GM21515 (cell line): ENCODE measurements around the gene GSS.

Experiments
- ATAC-seq: cut with Tn5 transposase; IDR thresholded peaks from one replicate; pipeline ENCODE4 v1.9.1; 2021; ENCODE audit not compliant: unreplicated experiment

GSS gene

DNA sequence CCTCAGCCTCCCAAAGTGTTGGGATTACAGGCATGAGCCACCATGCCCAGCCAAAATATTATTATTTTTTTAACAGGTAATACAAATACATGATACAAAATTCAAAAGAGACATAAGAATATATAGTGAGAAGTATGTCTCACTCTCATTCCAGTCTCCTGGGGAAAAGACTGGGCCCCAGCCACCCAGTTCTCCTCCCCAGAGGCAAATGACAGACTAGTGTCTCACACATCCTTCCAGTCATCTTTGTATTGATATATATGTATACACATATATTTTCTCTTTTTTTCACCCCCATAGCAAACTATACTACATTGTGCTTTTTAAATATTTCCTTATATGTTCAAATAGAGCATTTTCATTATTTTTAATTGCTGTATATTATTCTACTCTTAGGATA lies 8.3 kb downstream of the GSS start:
- no peak for ATAC-seq

DNA sequence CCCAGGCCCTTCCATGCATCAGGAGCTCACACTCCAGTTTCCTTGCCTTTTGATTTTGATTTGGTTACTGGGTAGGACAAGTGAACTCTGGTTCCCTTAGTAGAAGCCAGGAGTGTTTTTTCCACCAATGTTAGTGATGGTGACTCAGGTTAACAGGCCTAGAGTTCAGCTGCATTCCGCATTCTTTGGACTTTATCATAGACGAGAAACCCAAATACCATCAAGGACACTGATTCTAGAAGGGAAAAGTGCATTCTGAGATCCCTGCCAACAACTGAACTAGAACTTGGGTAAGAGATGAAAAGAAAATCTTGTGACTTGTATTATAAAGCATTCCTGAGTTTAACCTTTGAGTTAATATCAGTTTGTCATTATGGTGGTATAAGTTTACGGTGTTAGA lies 8.9 kb downstream of the GSS start:
- no peak for ATAC-seq

DNA sequence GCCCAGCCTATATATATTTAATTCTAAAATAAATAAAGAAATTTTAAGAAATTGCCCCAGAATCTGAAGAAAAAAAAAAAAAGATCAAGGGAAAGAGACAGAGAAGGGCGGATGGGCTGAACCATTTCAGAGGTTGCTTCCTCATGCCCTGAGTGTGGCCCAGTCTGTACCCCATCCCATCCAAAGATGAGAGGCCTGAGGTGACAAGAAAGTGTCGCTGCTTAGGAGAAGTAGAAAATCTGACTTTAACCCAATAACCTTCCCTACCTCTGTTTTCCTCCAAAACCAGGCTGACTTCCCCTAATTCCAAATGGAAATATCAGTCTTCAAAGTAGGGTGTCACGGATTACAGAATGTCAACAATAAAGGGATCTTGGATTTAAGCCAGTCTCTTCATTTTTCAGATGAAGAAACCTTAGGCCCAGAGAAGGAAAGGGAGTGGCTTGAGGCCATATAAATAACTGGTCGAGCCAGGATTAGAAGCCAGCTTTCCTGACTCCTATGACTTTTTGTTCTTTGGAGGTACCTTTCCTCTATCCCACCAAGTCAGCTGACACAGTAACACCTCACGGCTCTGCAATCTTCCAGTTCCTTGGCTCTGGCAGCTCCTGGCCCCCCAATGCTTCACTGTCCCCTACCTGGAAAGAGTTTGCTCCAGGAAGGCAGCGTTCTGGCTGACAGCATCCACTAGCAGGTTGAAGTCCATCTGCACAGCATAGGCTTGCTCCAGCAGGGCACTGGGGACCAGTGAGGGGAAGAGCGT lies 10.1 kb downstream of the GSS start:
- no peak for ATAC-seq

DNA sequence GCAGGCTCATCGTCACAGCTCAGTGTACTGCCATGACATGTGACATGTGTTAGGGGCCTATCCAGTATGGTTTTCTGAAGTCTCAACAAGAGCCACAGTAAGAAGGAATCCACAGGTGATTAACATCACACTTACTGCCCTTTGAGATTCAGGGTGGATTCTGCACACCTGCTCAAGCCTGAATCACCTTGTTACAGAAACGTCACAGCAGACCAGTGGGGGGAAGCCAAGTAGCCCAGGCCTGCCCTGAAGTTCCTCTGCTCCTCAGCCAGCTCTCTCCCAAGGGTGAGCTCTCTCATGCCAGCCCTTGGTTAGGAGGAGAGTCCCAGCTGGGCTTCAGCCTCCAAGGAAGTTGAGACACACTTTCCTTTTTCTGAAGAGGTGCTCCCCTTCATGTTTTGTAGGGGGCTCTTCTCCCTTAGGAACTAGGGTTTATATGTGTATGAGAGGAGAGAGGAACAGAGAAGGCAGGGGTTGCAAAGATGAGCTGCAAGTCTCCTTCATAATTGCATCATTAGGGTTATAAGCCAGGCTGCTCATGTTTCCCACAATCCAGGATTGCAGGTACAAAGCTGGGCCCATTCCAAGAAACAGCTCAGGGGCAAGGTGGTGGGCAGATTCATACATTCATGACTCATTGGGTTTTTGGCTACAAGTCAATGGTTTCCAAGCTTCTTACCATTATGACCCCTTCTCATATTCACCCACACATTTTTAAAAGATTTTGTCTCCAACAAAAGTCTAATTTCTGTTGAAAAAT lies 11.6 kb downstream of the GSS start:
- no peak for ATAC-seq

DNA sequence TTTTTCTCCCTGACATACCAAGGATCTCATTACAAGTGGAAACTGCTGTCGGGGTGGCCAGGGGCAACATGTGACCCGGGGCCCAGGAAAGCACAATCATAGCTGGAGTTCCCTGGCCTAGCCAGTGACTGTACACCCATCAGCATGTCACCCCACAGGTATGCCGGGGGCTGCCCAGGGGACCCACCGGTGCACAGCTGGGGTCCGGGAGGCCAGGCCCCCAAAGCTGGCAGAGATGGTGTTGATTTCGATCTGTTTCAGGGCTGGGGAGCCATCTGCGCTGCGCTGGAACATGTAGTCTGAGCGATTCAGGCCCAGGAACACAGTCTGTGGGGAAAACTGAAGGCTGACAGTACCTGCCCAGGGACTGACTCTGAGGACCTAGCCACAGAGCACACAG lies 13.3 kb downstream of the GSS start:
- ATAC-seq: no peak

DNA sequence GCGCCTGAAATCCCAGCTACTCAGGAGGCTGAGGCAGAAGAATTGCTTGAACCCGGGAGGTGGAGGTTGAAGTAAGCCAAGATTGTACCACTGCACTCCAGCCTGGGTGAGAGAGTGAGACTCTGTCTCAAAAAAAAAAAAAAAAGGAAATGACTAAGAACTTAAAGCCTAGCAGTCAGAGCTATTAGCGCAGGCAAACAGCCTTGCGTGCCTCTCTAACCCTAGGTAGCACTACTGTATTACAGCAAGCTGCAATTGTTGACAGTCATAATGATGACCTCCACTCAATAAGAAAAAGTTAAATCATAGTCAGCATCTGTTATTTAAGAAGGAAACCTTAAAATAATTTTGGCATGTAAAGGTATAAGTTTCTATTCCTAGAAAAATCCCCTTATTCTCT lies 14.4 kb downstream of the GSS start:
- ATAC-seq: no peak

DNA sequence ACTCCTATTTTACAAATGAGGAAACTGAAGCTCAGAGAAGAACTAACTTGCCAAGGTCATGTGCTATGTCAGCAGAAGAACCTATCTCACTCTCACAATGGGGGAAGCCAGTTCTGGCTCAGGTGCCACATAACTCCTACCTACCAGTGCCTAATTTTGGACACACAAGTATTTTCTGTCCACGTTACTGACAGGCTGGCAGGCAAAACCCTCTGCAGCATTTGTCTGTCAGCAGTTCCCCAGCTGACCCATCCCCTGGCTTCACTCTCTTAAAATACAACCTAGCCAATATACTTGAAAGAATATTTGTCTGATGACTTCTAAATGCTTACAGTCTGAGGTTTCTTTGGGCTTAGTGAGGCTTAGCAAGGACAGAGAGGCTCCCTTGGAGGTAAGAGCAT lies 15.5 kb downstream of the GSS start:
- no peak for ATAC-seq

DNA sequence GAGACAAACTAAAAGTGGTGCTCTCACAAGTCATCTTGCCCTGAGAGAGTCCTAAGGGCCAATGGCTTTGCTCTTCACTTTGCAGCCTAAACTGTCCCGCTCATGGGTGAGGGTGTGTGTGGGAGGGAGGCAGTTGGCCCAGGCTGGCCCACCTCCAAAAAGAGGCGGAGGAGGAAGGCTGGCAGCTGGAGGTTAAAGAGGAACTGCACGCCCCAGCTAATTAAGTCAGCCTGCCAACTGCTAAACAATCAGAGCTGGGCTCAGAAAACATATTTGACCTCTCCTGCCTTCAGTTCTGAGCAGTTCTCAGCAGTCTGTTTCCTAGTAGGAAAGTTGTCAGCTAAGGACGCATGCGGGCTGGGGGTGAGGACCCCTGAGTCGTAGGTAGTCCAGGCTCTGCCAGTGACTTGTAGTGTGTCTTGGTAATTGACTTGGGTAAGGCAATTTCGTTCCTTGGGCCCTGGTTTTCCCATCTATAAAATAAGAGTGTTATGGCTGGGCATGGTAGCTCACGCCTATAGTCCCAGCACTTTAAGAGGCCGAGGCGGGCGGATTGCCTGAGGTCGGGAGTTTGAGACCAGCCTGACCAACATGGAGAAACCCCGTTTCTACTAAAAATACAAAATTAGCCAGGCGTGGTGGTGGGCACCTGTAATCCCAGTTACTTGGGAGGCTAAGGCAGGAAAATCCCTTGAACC lies 17.0 kb downstream of the GSS start:
- ATAC-seq: no peak

DNA sequence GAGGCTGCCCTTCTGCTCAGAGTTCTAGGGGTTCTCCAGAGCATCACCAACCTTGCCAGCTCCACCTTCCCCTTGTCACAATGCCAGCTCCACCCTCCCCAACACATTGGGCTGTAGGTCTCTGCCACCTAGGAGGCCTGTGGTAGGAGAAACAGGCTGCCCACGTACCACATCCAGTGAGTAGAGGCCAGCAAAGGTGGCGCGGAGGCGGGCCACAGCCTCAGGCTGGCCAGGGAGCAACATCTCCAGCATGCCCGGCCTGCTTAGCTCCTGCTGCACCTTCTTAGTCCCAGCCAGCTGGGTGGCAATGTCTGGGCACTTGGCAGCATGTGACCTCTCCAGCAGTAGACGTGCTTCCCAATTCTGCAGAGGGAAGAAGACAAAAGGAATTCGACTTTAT lies 23.8 kb downstream of the GSS start:
- no peak for ATAC-seq

DNA sequence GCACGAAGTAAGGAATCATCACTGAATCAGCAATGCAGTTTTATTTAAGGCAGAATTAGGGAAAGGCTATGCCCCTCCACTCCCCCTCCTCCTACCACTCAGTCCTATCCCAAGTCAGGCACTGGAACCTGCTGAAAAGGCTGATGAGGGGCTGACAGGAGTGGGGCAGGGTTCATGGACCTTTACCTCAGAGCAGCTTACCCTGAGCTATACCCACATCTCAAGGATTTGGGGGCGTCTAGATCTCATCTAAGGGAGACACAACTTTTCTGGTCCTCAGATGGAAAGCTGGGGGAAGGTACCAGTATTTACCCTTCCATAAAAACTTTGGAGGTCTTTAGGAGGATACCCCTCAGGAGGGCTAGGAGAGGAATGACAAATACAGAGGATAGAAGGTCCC lies 27.2 kb downstream of the GSS start:
- ATAC-seq: no peak

DNA sequence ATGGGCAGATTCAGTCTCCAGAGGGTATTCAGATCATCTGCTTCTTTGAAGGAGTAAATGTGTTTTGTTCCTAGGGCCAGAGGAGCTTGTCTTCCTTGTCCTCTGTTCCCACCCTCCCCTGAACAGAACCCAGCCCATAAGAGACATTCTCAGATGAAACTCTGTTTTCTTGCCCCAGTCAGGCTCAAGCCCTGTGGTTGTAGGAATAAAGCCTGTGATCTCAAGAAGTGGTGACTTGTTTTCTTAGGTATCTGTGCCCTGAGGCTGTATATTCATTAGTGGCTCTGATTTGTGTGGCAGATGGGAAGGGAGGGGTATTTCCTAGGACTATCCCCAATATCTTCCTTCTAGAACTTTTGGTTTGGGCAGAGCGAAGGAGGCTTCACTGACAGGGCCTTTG lies 27.9 kb downstream of the GSS start:
- ATAC-seq: no peak

DNA sequence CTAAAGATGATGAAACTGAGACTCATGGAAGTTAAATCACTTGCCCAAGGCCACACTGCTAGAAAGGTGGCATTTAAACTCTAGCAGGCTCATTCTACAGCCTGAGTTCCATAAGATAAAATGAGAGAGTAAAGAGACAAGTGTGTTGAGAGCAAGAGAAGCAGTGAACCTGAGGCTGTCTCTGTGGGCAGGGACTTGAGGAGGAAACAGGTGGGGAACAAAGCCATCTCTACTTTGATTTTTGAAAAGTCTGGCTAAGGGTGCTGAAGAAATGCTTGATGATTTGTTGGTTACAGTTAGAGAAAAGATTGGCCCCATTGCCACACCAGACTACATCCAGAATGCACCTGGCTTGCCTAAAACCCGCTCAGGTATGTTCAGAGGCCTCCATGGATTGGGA lies 29.0 kb downstream of the GSS start:
- ATAC-seq: no peak

DNA sequence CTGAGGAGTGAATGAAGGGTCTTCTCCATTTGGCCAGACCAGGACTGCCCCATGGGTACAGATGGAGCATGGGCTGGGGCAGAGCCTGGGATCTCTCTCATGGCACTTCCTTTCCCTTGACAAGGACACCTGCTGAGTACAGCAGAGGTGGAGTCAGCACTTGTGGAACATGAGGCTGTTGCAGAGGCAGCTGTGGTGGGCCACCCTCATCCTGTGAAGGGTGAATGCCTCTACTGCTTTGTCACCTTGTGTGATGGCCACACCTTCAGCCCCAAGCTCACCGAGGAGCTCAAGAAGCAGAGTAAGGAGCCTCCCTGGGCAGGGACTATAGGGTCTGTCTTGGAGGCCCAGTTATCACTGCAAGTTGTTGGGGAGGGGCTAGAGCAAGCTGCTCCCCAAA lies 29.6 kb downstream of the GSS start:
- no peak for ATAC-seq

DNA sequence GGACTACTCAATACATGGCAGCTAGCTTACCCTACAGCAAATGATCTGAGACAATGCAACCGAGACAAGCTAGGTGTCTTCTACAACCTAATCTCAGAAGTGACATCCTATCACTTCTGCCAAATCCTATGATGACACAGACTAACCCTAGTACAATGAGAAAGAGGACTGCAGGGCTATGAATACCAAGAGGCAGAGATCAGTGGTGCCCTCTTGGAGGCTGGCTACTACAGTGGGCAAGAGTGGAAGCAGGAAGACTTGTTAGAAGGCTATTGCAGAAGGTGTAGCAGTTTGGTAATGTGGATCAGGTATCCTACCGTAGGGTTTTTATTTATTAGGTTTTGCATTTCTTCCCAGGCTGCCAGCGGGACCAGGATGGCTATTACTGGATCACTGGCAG lies 30.3 kb downstream of the GSS start:
- no peak for ATAC-seq

DNA sequence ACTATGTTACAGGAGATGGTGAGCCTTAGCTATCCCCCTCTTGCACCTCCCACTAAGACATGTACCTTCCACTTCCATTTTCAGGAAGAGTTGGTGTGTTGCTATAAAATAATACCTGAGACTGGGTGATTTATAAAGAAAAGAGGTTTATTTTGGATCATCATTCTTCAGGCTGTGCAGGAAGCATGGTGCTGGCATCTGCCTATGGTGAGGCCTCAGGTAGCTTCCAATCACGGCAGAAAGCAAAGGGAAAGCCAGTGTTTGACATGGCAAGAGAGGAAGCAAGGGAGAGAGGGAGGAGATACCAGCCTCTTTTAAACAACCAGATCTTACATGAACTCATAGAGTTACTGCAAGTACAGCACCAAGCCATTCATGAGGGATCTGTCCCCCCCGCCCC lies 32.2 kb downstream of the GSS start:
- no peak for ATAC-seq

DNA sequence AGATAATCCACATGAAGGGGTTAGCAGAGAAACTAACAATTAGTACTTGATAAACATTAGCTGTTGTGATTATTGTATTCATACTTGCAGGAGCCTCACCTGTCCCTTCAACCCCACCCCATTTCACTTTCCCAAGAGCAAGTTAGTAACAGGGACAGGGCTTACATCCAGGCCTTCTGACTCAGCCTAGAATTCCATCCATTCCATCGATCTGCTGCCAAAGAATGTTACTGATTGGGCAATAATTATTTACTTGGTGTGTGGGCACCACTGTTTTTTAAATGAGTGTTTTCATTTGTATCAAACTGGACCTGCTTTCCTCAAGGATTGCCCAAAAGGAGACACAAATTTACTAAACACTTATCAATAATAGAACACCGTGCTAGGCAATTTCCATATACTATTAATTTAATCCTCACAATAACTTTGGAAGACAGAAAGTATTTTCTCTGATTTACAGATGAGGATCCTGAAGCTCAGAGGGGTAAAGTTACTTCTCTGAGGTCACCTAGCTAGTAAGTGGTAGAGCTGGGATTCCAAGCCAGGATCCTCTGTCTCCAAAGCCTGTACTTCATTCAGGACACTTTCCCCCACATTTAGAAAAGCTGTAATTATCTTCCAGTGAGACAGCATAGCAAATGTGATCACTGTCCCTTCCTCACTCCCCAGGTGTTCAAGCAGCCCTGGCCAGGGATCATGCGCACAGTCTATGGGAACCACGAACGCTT lies 32.8 kb downstream of the GSS start:
- ATAC-seq: no peak

DNA sequence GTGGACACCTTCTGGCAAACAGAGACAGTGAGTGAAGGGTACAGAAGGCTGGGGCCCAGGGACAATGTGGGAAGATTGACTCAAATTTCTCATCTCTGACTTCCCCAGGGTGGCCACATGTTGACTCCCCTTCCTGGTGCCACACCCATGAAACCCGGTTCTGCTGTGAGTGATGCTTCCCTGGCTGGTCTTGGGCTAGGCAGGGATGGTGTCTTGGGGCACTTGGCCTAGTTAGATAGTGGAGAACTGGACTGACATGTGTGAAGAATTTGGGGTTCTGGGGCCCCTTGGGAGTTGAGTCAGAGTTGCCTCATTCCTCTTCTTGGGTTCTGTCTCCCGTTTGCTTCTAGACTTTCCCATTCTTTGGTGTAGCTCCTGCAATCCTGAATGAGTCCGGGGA lies 34.2 kb downstream of the GSS start:
- ATAC-seq: no peak

DNA sequence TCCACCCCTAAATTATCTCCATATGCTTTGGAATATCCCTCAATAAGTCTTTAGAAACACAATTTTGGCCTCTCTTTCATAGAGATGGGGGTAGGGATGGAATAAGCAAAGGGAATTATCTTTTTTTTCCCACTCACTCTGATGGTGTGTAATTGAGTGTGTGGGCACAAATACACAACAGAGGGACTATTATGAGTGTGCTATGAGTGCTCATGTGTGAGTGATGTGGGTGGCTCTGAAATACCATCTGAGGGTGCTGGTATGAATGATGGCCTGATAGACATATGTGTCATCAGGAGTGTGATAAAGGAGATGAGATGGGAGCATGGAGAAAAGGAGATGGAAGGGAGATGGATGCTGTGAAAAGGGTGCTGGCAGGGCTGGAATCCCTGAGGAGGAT lies 35.6 kb downstream of the GSS start:
- no peak for ATAC-seq

DNA sequence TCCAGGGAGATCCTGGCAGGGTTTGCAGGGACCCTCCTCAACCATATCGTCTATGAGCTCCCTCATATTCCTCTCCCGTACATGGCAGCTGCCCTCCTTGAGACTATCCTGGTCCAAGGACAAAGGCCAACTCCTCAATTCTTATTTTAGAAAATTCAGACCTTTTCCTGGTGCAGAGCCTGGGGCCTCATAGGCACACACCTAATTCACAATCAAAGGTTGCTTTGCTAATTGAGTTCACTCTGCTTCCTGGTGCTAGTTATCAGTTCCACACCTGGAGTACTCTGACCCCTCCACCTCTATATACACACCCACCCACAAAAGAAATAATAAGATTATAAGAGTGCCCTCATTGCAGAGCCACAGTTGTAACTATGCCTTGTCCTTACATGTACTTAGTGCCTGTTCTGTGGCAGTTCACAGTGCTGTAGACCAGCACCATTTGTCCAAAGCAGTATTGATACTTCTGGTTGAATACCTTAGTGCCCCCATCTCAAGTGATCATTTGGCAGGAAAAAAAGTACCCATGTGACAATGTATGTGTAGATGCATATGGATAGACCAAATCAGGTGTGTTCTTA lies 38.7 kb downstream of the GSS start:
- ATAC-seq: no peak

DNA sequence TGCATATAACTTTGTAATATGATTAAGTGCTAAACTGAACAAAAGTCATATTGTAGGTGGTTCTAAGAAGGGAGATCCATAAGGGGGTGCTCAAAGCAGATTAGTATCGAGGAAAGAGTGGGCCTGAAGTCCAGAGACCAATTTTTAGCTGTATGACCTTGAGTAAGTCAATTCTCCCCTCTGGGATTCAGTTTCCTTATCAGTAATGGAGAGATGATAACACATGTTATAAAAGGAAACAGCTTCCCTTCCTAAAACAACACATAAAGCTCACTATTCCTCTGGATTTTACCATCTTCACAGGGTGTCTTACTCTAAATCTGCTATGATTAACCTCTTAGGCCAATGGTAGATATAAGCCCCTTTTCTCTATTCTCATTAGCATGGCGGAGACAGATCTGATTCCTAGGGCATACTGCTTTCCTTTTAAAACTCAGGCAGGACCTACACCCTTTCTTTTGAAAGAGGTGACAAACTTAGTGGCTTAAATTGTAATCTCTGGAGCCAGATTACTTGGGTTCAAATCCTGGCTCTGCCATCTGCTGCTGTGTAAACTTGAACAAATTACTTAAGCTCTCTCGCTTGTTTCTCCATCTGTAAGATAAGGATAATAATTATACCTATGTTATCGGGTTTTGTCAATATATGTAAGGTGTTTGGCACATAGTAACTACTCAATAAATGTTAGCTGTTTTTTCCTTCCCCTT lies 39.7 kb downstream of the GSS start:
- ATAC-seq: no peak

DNA sequence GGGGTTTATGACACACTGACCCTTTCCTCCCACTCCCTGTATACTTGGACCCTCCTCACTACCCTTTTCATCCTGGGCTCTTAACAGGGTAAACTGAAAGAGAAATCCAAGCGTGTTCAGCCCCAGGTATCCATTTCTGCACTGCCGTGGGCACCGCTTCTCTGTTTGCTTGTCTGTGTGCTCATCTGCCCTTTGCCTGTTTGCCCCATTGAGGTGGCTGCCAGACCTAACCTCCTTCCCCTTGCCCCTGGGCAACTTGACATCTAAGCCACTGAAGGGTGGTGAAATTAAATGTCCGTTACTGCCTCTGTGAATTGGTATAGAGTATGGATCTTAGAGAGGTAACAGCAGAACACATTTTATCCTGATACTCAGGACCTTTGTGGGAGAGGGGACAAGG lies 40.5 kb downstream of the GSS start:
- no peak for ATAC-seq
